ENCODE measurements around the gene FCMR. TPM values are rescaled to one million over a fixed set of nuclear protein-coding genes. Genes with fewer than 3 reads are reported as not detected.

The FCMR gene
- total RNA-seq, 2 donors from 2014 or later = 206 to 249 TPM

- no peak overlapping the region for H3K4me3 Mint-ChIP-seq
- H3K27me3 Mint-ChIP-seq = peaks cover 24% of the 10 kb centered on the region
- ATAC-seq = no peak
Measured at GRCh38 chr1:206955476-206956451, 34.0 kb upstream of the FCMR start.

DNA sequence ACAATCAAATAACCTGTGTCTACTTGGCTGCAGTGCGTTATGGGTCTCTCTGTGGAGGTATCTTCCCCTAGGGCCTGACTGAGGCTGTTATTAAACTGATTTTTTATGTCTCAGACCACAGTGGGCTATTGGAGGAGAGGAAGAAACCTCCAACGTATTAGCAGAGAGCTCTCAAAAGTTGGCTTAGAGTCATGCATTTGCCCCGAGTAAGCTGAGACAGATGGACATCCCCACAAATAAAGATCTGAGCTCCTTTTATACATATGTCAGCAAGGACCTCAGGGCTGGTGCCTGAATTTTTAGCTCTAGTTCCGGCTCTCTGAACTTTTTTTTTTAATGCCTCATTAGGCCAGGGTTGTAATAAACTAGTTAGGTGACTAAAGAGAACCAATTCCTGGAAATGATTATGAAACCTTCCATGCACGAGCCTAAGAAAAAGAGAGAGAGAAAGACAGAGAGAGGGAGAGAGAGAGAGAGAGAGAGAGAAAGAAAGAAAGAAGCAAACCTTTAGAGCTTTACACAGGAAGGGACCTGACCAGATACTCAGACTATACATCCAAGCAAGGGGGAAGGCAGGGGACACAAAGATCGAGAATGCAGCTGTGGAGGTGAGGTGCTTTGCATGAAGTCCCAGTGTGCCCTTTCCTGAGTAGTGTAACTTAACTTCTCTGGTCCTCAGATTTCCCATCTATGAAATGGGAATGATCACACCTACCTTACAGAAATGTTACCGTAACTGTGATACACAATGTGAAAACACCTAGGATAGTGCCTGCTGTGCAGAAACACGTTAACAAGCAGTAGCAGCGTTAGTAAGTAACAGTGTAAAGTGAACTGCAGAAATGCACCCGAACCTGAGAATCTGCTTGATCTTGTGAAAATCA, 33.0 kb upstream of the FCMR start:
- H3K27ac Mint-ChIP-seq = peak overlapping the region; percentile 57
- peaks cover 23% of the 10 kb centered on the region for H3K27me3 Mint-ChIP-seq
- no peak for DNase-seq
- H3K4me3 Mint-ChIP-seq = no peak overlapping the region
- H3K36me3 Mint-ChIP-seq (ENCODE audit: low read depth) = no peaks in the 10 kb centered on the region
- ATAC-seq = no peak
- peaks cover 8% of the 10 kb centered on the region for H3K4me1 Mint-ChIP-seq
- peaks cover under 1% of the 10 kb centered on the region for H3K9me3 ChIP-seq (ENCODE audit: control insufficient read depth, low read length, poor library complexity, severe bottlenecking)

More at GRCh38 chr1:206955476-206956451, 34.0 kb upstream of the FCMR start:
- Mint-ChIP-seq H3K4me1 (peaks cover 10% of the 10 kb centered on the region), H3K36me3 (ENCODE audit: low read depth) (no peaks in the 10 kb centered on the region), H3K27ac (no peak overlapping the region)
- no peak for DNase-seq
- no peaks in the 10 kb centered on the region for H3K9me3 ChIP-seq (ENCODE audit: control insufficient read depth, low read length, poor library complexity, severe bottlenecking)

DNA sequence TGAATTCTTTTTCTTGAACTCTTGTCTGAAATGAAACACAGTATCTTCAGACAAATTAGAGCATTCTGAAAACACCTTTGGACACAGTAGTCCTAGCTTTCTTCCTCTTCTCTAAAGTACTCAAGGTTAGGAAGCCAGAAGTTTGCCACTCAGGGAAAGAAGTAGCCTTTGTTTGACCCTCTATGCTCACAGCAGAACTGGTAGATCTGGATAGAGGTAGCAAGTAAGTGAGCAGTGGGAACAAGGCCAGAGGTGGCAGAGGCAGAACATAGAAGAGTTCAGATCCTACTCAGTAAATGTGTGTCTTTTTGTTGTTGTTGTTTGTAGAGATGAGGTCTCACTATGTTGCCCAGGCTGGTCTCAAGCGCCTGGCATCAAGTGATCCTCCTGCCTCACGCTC, 31.9 kb upstream of the FCMR start:
- peaks cover 2% of the 10 kb centered on the region for H3K9me3 ChIP-seq (ENCODE audit: control insufficient read depth, low read length, poor library complexity, severe bottlenecking)
- no peak overlapping the region for H3K27ac Mint-ChIP-seq
- no peak overlapping the region for H3K4me3 Mint-ChIP-seq
- H3K27me3 Mint-ChIP-seq = peaks cover 23% of the 10 kb centered on the region
- DNase-seq = no peak
- H3K36me3 Mint-ChIP-seq (ENCODE audit: low read depth) = no peaks in the 10 kb centered on the region
- peaks cover 8% of the 10 kb centered on the region for H3K4me1 Mint-ChIP-seq
- ATAC-seq = no peak

DNA sequence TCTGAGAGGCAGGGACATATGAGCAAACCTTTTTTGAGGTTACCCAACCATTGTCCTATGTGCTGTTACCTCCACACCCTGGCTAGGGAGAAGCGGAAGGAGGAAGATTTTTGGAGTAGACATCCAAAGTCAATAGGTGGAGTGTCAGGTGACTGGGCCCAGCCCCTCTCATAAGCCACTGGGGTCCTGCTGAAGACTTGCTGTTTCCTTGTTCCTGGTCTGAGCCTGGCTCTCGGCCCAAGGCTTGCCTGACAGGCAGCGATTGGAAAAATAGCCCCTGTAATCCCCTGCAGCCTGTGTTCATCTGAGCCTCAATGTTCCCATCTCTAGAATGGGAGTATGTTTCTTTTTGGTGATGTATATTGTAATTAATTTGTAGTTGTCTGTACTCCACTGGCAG, 31.4 kb upstream of the FCMR start:
- H3K9me3 ChIP-seq (ENCODE audit: control insufficient read depth, low read length, poor library complexity, severe bottlenecking) = peaks cover 2% of the 10 kb centered on the region
- Mint-ChIP-seq H3K4me1 (peaks cover 8% of the 10 kb centered on the region), H3K27ac (no peak overlapping the region), H3K27me3 (peaks cover 24% of the 10 kb centered on the region), H3K36me3 (ENCODE audit: low read depth) (no peaks in the 10 kb centered on the region), H3K4me3 (no peak overlapping the region)
- DNase-seq = no peak
- ATAC-seq = no peak

GRCh38 chr1:206952171-206952570, 30.4 kb upstream of the FCMR start:
- DNase-seq (no peak), ATAC-seq (no peak)
- H3K36me3 Mint-ChIP-seq (ENCODE audit: low read depth) = no peaks in the 10 kb centered on the region
- H3K4me3 Mint-ChIP-seq = no peak overlapping the region
- H3K27me3 Mint-ChIP-seq = peaks cover 24% of the 10 kb centered on the region
- H3K27ac Mint-ChIP-seq = peak overlapping the region; percentile 51
- peaks cover 2% of the 10 kb centered on the region for H3K9me3 ChIP-seq (ENCODE audit: control insufficient read depth, low read length, poor library complexity, severe bottlenecking)
- peaks cover 11% of the 10 kb centered on the region for H3K4me1 Mint-ChIP-seq

DNA sequence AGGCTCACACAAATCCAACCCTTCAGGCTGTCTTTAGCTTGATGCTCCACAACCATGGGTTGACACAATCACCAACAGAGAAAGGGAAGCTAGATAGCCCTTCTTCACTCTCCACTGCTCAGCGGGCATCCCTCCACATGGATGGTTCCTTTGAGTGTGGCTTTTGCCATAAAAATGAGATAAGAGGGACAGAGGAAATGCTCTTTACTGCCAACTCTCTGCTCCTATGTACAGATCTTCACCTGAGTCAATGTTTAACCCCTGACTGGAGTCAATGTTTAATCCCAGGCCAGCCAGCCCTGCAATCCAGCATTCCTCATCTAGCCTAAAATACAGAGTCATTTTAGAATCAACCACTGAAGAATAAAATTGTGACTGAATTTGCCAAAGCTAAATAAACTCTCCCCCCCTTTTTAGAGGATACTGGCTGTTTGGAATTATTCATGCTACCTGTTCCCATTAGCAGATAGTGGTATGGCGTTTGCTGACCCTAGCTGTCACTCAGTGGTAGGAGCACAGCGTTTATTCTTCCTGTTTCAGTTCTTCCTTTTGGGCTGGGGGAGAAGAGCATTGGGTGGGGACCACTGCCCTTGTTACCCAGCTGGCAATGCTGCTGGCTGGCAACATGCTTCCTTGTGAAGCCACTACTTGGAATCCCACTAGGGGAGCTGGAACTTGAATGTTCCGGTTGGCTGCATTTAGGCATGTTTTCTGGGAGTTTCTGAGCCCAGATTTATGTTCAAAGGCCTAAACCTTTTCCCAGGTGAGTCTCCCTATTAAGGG, 29.8 kb upstream of the FCMR start:
- ATAC-seq (no peak), DNase-seq (no peak)
- no peaks in the 10 kb centered on the region for H3K36me3 Mint-ChIP-seq (ENCODE audit: low read depth)
- no peak overlapping the region for H3K4me3 Mint-ChIP-seq
- H3K9me3 ChIP-seq (ENCODE audit: control insufficient read depth, low read length, poor library complexity, severe bottlenecking) = peaks cover 2% of the 10 kb centered on the region
- H3K27me3 Mint-ChIP-seq = peaks cover 26% of the 10 kb centered on the region
- peak overlapping the region; percentile 51 for H3K27ac Mint-ChIP-seq
- H3K4me1 Mint-ChIP-seq = peaks cover 11% of the 10 kb centered on the region

DNA sequence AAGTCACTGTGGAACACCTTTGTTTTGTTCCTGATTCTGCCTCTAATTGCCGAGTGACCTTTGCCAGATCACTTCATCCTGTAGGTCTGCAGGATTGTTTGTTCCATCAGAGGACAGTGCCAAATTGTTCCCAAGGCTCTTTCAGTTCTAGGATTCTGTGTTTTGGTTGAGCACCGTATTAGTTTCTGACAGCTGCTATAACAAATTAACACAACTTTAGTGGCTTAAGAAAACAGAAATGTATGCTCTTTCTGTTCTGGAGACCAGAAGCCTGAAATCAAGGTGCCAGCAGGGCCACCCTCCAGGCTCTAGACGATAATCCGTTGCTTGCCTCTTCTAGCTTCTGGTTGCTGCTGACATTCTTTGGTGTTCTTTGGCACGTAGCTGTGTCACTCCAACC, 27.9 kb upstream of the FCMR start:
- peaks cover 2% of the 10 kb centered on the region for H3K9me3 ChIP-seq (ENCODE audit: control insufficient read depth, low read length, poor library complexity, severe bottlenecking)
- ATAC-seq = no peak
- Mint-ChIP-seq H3K27me3 (peaks cover 32% of the 10 kb centered on the region), H3K4me1 (peaks cover 9% of the 10 kb centered on the region), H3K4me3 (no peak overlapping the region), H3K27ac (no peak overlapping the region), H3K36me3 (ENCODE audit: low read depth) (no peaks in the 10 kb centered on the region)
- no peak for DNase-seq

DNA sequence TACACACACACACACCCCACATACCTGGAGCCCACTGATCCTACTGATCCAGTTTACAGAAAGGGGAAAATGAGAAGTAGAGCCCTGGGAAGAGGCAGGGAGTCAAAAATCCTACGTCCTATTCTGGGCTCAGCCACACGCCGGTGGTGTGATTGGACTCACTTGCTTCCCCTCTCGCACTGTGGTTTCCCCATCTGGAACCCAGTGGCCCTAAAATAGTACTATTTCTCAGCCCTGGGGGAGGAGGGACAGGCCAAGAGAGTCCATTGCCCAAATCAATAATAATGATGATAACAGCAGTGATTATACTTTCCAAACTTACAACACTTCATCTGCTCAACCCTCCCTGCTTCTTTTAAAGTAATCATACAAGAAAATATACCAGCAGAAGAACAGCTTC, 27.5 kb upstream of the FCMR start:
- H3K27me3 Mint-ChIP-seq = peaks cover 29% of the 10 kb centered on the region

GRCh38 chr1:206947255-206947654, 25.5 kb upstream of the FCMR start:
- Mint-ChIP-seq H3K4me3 (no peak overlapping the region), H3K27ac (peak overlapping the region; percentile 39), H3K4me1 (peaks cover 5% of the 10 kb centered on the region), H3K36me3 (ENCODE audit: low read depth) (no peaks in the 10 kb centered on the region), H3K27me3 (peaks cover 37% of the 10 kb centered on the region)
- DNase-seq (no peak), ATAC-seq (no peak)
- H3K9me3 ChIP-seq (ENCODE audit: control insufficient read depth, low read length, poor library complexity, severe bottlenecking) = peaks cover 2% of the 10 kb centered on the region

More for the DNA sequence above, 27.5 kb upstream of the FCMR start:
- no peak overlapping the region for H3K4me3 Mint-ChIP-seq
- no peaks in the 10 kb centered on the region for H3K36me3 Mint-ChIP-seq (ENCODE audit: low read depth)
- ATAC-seq (no peak), DNase-seq (no peak)
- H3K4me1 Mint-ChIP-seq = peaks cover 8% of the 10 kb centered on the region
- H3K27ac Mint-ChIP-seq = no peak overlapping the region
- peaks cover 2% of the 10 kb centered on the region for H3K9me3 ChIP-seq (ENCODE audit: control insufficient read depth, low read length, poor library complexity, severe bottlenecking)

GRCh38 chr1:206946261-206946660, 24.5 kb upstream of the FCMR start, which contains the start of gene PIGR:
TSS of gene PIGR (minus strand) at chr1:206946466. CDS start at chr1:206940531, 5,935 bp downstream.
- DNase-seq = no peak
- Mint-ChIP-seq H3K27me3 (peaks cover 37% of the 10 kb centered on the region), H3K27ac (peak within 1 kb of the TSS; percentile 39), H3K36me3 (ENCODE audit: low read depth) (no peaks in the 10 kb centered on the region), H3K4me3 (no peak within 1 kb of the TSS), H3K4me1 (peaks cover 5% of the 10 kb centered on the region)
- no peak for ATAC-seq
- H3K9me3 ChIP-seq (ENCODE audit: control insufficient read depth, low read length, poor library complexity, severe bottlenecking) = peaks cover 2% of the 10 kb centered on the region

- ATAC-seq = no peak
- Mint-ChIP-seq H3K4me3 (no peak overlapping the region), H3K27me3 (peaks cover 32% of the 10 kb centered on the region), H3K4me1 (peaks cover 5% of the 10 kb centered on the region), H3K36me3 (ENCODE audit: low read depth) (no peaks in the 10 kb centered on the region), H3K27ac (no peak overlapping the region)
- peaks cover 2% of the 10 kb centered on the region for H3K9me3 ChIP-seq (ENCODE audit: control insufficient read depth, low read length, poor library complexity, severe bottlenecking)
- DNase-seq = no peak
Measured at GRCh38 chr1:206945779-206946178, 24.0 kb upstream of the FCMR start.

GRCh38 chr1:206944703-206945102, 23.0 kb upstream of the FCMR start:
- no peak for DNase-seq
- Mint-ChIP-seq H3K4me3 (no peak overlapping the region), H3K4me1 (peaks cover 5% of the 10 kb centered on the region), H3K36me3 (ENCODE audit: low read depth) (no peaks in the 10 kb centered on the region), H3K27me3 (peaks cover 32% of the 10 kb centered on the region), H3K27ac (no peak overlapping the region)
- peaks cover 2% of the 10 kb centered on the region for H3K9me3 ChIP-seq (ENCODE audit: control insufficient read depth, low read length, poor library complexity, severe bottlenecking)
- ATAC-seq = no peak
